Chondrocyte (in vitro differentiated cells): ENCODE data around the gene RHBDF1. TPM values are rescaled to one million over a fixed set of nuclear protein-coding genes. Genes with fewer than 3 reads are reported as not detected.

Experiments
- DNase-seq: peaks from one replicate; pipeline ENCODE4 v3.0.0; 2021; ENCODE audit warnings: mixed read lengths, low spot score
- H3K27ac Mint-ChIP-seq: one replicate; pipeline ENCODE4 v1.8.0; 2021; ENCODE audit warnings: mild to moderate bottlenecking, moderate library complexity, mixed read lengths; ENCODE audit not compliant: unreplicated experiment
- H3K27me3 Mint-ChIP-seq: 2 replicates; pipeline ENCODE4 v1.8.0; 2021; ENCODE audit warnings: low read depth, mixed read lengths
- H3K36me3 Mint-ChIP-seq: 2 replicates; pipeline ENCODE4 v1.8.0; 2021; ENCODE audit warnings: low read depth, mixed read lengths
- H3K4me1 Mint-ChIP-seq: 2 replicates; pipeline ENCODE4 v1.8.0; 2021; ENCODE audit warnings: low read depth, mild to moderate bottlenecking, mixed read lengths
- H3K4me3 Mint-ChIP-seq: one replicate; pipeline ENCODE4 v1.8.0; 2021; ENCODE audit warnings: mild to moderate bottlenecking, moderate library complexity, mixed read lengths; ENCODE audit not compliant: unreplicated experiment
- H3K9me3 Mint-ChIP-seq: 2 replicates; pipeline ENCODE4 v1.8.0; 2021; ENCODE audit warnings: low read depth, mixed read lengths
- total RNA-seq: library from RNA; stranded (reverse); gene quantifications from 3 replicates; pipeline ENCODE4 v1.2.1, GENCODE V29; 2021
- TF ChIP-seq, protein P1 (sequence below): fragments of 200-600 bp; sonication (generic); IDR thresholded peaks from 2 replicates; pipeline ENCODE4 v1.5.0; 2021; ENCODE audit warnings: antibody characterized with exemption, mild to moderate bottlenecking, moderate library complexity

The RHBDF1 gene
- total RNA-seq, 1 donor from 2014 or later: 55.5 TPM

DNA sequence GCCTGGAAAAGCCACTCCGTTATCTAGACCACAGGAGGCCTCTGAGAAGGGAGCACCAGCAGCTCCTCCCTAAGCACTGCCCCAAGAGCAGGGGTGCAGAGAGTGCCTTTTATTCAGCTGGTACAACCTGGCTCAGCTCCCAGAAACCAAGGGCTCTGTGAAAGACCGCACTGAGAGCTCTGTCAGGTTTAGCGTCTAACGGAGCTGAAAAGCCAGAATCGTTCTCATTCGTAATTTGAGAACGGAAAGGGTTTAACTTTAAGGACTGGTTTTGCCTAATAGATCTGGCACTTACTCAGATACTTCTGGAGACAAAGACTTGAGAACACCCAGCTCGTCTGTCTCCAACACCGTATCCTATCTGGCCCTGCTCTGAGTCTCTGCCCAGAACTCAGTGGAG is 19.1 kb upstream of the RHBDF1 start:
- Mint-ChIP-seq H3K36me3 (peaks cover 7% of the 10 kb centered on the region), H3K4me3 (no peak overlapping the region), H3K27ac (no peak overlapping the region), H3K4me1 (no peaks in the 10 kb centered on the region), H3K9me3 (no peaks in the 10 kb centered on the region), H3K27me3 (no peaks in the 10 kb centered on the region)
- DNase-seq: no peak
- TF ChIP-seq, protein P1, sequence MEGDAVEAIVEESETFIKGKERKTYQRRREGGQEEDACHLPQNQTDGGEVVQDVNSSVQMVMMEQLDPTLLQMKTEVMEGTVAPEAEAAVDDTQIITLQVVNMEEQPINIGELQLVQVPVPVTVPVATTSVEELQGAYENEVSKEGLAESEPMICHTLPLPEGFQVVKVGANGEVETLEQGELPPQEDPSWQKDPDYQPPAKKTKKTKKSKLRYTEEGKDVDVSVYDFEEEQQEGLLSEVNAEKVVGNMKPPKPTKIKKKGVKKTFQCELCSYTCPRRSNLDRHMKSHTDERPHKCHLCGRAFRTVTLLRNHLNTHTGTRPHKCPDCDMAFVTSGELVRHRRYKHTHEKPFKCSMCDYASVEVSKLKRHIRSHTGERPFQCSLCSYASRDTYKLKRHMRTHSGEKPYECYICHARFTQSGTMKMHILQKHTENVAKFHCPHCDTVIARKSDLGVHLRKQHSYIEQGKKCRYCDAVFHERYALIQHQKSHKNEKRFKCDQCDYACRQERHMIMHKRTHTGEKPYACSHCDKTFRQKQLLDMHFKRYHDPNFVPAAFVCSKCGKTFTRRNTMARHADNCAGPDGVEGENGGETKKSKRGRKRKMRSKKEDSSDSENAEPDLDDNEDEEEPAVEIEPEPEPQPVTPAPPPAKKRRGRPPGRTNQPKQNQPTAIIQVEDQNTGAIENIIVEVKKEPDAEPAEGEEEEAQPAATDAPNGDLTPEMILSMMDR: no peak

- peaks cover 10% of the 10 kb centered on the region for H3K36me3 Mint-ChIP-seq
- peak; percentile 92 for DNase-seq
- no peaks in the 10 kb centered on the region for H3K9me3 Mint-ChIP-seq
- peaks cover 12% of the 10 kb centered on the region for H3K4me1 Mint-ChIP-seq
- TF ChIP-seq, protein P1: no peak
- H3K27me3 Mint-ChIP-seq: no peaks in the 10 kb centered on the region
- H3K4me3 Mint-ChIP-seq: no peak overlapping the region
- H3K27ac Mint-ChIP-seq: no peak overlapping the region
These were observed 17.2 kb upstream of the RHBDF1 start for GRCh38 chr16:89391-90302.

DNA sequence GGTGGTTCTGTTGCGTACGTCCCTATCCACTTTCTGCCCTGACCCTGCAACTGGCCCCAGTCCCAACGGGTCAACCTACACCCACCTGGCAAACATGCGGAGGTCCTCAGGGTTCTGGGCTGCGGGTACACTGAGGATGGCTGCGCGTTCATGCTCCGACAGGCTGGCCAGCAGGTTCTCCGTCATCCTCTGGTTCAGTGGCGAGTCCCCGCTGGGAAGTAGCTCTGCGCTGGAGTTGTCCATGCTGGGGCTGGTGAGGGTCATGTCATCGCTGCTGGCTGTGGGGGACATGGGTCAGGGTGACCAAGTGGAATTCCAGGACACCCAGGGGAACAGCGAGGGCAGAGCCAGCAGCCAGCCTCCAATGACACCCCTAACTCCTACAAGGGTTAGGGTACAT is 16.2 kb upstream of the RHBDF1 start:
- Mint-ChIP-seq H3K9me3 (no peaks in the 10 kb centered on the region), H3K36me3 (peaks cover 14% of the 10 kb centered on the region), H3K4me1 (peaks cover 22% of the 10 kb centered on the region), H3K27ac (no peak overlapping the region), H3K4me3 (no peak overlapping the region), H3K27me3 (no peaks in the 10 kb centered on the region)
- no peak for DNase-seq
- TF ChIP-seq, protein P1: no peak

DNA sequence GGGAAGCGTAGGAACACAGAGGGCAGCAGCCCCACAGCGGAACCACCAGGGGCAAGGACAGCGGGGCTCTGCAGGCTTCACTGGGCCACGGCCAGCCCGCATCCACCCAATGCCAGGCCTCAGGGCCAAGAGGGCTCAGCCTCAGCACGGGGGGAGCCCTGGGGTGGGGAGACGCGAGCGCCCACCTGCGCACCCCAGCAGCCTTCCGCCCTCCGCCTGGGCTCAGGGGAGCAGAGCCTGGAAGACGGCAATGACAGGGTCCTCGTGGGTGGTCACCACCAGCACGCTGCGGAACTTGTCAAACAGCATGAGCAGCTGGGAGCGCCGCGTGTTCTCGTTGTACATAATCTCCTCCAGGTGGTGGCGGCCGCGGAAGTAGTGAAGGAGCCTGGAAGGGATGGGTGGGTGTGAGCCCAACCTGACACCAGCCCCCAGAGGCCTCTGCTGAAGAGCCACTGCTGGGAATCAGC is 14.1 kb upstream of the RHBDF1 start:
- Mint-ChIP-seq H3K36me3 (peaks cover 11% of the 10 kb centered on the region), H3K27ac (no peak overlapping the region)

GRCh38 chr16:85865-86264 is 13.4 kb upstream of the RHBDF1 start:
- Mint-ChIP-seq H3K36me3 (peaks cover 11% of the 10 kb centered on the region), H3K4me1 (peaks cover 31% of the 10 kb centered on the region), H3K27ac (peak overlapping the region; percentile 59), H3K27me3 (no peaks in the 10 kb centered on the region), H3K9me3 (no peaks in the 10 kb centered on the region), H3K4me3 (no peak overlapping the region)
- TF ChIP-seq, protein P1: no peak
- DNase-seq: no peak

More for the DNA sequence above, 14.1 kb upstream of the RHBDF1 start:
- Mint-ChIP-seq H3K27me3 (no peaks in the 10 kb centered on the region), H3K4me3 (no peak overlapping the region), H3K9me3 (no peaks in the 10 kb centered on the region), H3K4me1 (peaks cover 31% of the 10 kb centered on the region)
- TF ChIP-seq, protein P1: no peak
- no peak for DNase-seq
